GM12878 (cell line): ENCODE data around the gene HMCN1. TPM values are rescaled to one million over a fixed set of nuclear protein-coding genes. Genes with fewer than 3 reads are reported as not detected.

Experiments used
- ATAC-seq: fragments of 200-7000 bp; cut with Tn5 transposase; 3 replicates; pipeline ENCODE4 v1.9.1; 2020; ENCODE audit warnings: mild to moderate bottlenecking, moderate library complexity
- BruUV-seq: library from RNA; stranded (reverse); fragments of 400-500 nt; replicated peaks from 2 replicates; lab custom pipeline; 2021; lab: Mats Ljungman, UMichigan
- CTCF ChIA-PET: fragments of 300-600 bp; sonication (Branson Sonifier 250); formaldehyde crosslinking; extraction: SDS; loops from one replicate; lab custom pipeline; 2021; ENCODE audit warnings: inconsistent platforms; lab: Yijun Ruan, JAX
- POLR2A ChIA-PET: fragments of 350-600 bp; formaldehyde crosslinking; extraction: SDS; loops from one replicate; lab custom pipeline; 2021; ENCODE audit warnings: inconsistent platforms; lab: Charles Lee
- RAD21 ChIA-PET: fragments of 300-600 bp; sonication (Branson Sonifier 250); formaldehyde crosslinking; loops from one replicate; lab custom pipeline; 2023; ENCODE audit warnings: antibody characterized with exemption; ENCODE audit not compliant: unreplicated experiment; lab: Charles Lee
- SMC1A ChIA-PET: fragments of 300-600 bp; sonication (Branson Sonifier 250); formaldehyde crosslinking; loops from one replicate; lab custom pipeline; 2023; ENCODE audit not compliant: unreplicated experiment, uncharacterized antibody; lab: Charles Lee
- DNase-seq: peaks from one replicate; pipeline ENCODE4 v3.0.0-alpha.2; 2011; ENCODE audit warnings: low read depth, low spot score
- FAIRE-seq: peaks from 3 replicates; lab custom pipeline; 2011; peaks lifted over from hg19 to GRCh38; lab: Jason Lieb, UNC
- H2AFZ ChIP-seq: 2 replicates; pipeline ENCODE4 v1.6.0; 2011; ENCODE audit warnings: low read depth, low read length, control low read depth; ENCODE audit not compliant: control insufficient read depth
- H3K27ac ChIP-seq: 2 replicates; pipeline ENCODE4 v1.5.1; 2011; ENCODE audit warnings: control low read depth; ENCODE audit not compliant: control insufficient read depth, insufficient read depth
- H3K27me3 ChIP-seq, 2 experiments: replicated peaks in 1 of 2; 2 replicates each; pipeline versions ENCODE4 v1.6.0 to v1.6.1; 2011; ENCODE audit warnings: low read length in 1 of 2; ENCODE audit not compliant: control insufficient read depth in 2 of 2, insufficient read depth in 2 of 2
- H3K36me3 ChIP-seq, 2 experiments: 2 replicates each; pipeline ENCODE4 v1.5.1; 2011; ENCODE audit warnings: low read length in 1 of 2; ENCODE audit not compliant: control insufficient read depth in 2 of 2, insufficient read depth in 2 of 2
- H3K4me1 ChIP-seq: 2 replicates; pipeline ENCODE4 v1.6.1; 2011; ENCODE audit warnings: mild to moderate bottlenecking, low read length, moderate library complexity, mixed read lengths; ENCODE audit not compliant: control insufficient read depth, insufficient read depth
- H3K4me2 ChIP-seq: 2 replicates; pipeline ENCODE4 v1.6.0; 2011; ENCODE audit warnings: control low read depth; ENCODE audit not compliant: control insufficient read depth, insufficient read depth
- H3K4me3 ChIP-seq: fragments of 200-600 bp; sonication (generic); 2 replicates; pipeline ENCODE4 v1.5.1; 2016
- H3K79me2 ChIP-seq: 2 replicates; pipeline ENCODE4 v1.6.0; 2011; ENCODE audit warnings: low read length; ENCODE audit not compliant: control insufficient read depth, insufficient read depth
- H3K9ac ChIP-seq: 2 replicates; pipeline ENCODE4 v1.8.0; 2011; ENCODE audit warnings: low read length, control low read depth, mixed read lengths; ENCODE audit not compliant: control insufficient read depth, insufficient read depth
- H3K9me3 ChIP-seq: replicated peaks from 3 replicates; pipeline ENCODE4 v1.5.1; 2011; ENCODE audit warnings: mild to moderate bottlenecking, low read length; ENCODE audit not compliant: control insufficient read depth, insufficient read depth
- H4K20me1 ChIP-seq: 2 replicates; pipeline ENCODE4 v1.6.0; 2011; ENCODE audit not compliant: control insufficient read depth, insufficient read depth
- ATF2 ChIP-seq: IDR thresholded peaks from 2 replicates; pipeline ENCODE4 v1.6.1; 2012; ENCODE audit warnings: low read length, inconsistent platforms
- CREB1 ChIP-seq: IDR thresholded peaks from 2 replicates; pipeline ENCODE4 v1.6.1; 2012; ENCODE audit warnings: low read depth, mild to moderate bottlenecking, inconsistent platforms
- CTCF ChIP-seq, 3 experiments: IDR thresholded peaks in 2 of 3; conservative IDR thresholded peaks in 1 of 3; 2 replicates each; pipeline ENCODE4 v1.5.1; 2011; ENCODE audit warnings: low read depth in 3 of 3, low read length in 3 of 3, mild to moderate bottlenecking in 3 of 3, control low read depth in 2 of 3, moderate library complexity in 2 of 3, inconsistent platforms in 1 of 3, mixed read lengths in 1 of 3; ENCODE audit not compliant: control insufficient read depth in 2 of 3, insufficient read depth in 1 of 3; ENCODE audit errors: extremely low read depth in 1 of 3
- EP300 ChIP-seq, 2 experiments: fragments of 150-350 bp in 1 of 2; IDR thresholded peaks; 2 replicates each; pipeline ENCODE4 v1.6.1; 2011 to 2012; ENCODE audit warnings: low read depth in 2 of 2, low read length in 2 of 2, borderline replicate concordance in 1 of 2, improper control_type of control experiment in 1 of 2, inconsistent platforms in 1 of 2; ENCODE audit not compliant: control insufficient read depth in 1 of 2
- ESRRA ChIP-seq: IDR thresholded peaks from 2 replicates; pipeline ENCODE4 v1.6.1; 2012; ENCODE audit warnings: mild to moderate bottlenecking, low read length, improper control_type of control experiment
- FOXK2 ChIP-seq: fragments of 450-650 bp; IDR thresholded peaks from 2 replicates; pipeline ENCODE4 v1.6.1; 2017; ENCODE audit warnings: mild to moderate bottlenecking, moderate library complexity
- FOXM1 ChIP-seq: IDR thresholded peaks from 2 replicates; pipeline ENCODE4 v1.6.1; 2012; ENCODE audit warnings: low read depth, mild to moderate bottlenecking, inconsistent platforms, low read length, moderate library complexity
- IKZF2 ChIP-seq, 2 experiments: fragments of 450-650 bp; IDR thresholded peaks; 2 replicates each; pipeline ENCODE4 v1.6.1; 2017; ENCODE audit warnings: mild to moderate bottlenecking in 2 of 2, moderate library complexity in 2 of 2
- MYB ChIP-seq: fragments of 150-350 bp; IDR thresholded peaks from 2 replicates; pipeline ENCODE4 v1.6.1; 2014; ENCODE audit warnings: mild to moderate bottlenecking, low read depth, low read length, borderline replicate concordance
- NR2C2 ChIP-seq: IDR thresholded peaks from 2 replicates; pipeline ENCODE4 v1.6.1; 2011; ENCODE audit warnings: borderline replicate concordance, low read depth; ENCODE audit not compliant: control insufficient read depth, insufficient read length
- RELA ChIP-seq: fragments of 450-650 bp; IDR thresholded peaks from 2 replicates; pipeline ENCODE4 v1.8.0; 2014; ENCODE audit warnings: borderline replicate concordance; ENCODE audit not compliant: partially characterized antibody
- SUPT20H ChIP-seq: IDR thresholded peaks from 2 replicates; pipeline ENCODE4 v1.6.1; 2011; ENCODE audit warnings: low read depth, mild to moderate bottlenecking, low read length, moderate library complexity, borderline replicate concordance; ENCODE audit not compliant: control insufficient read depth
- TCF12 ChIP-seq: IDR thresholded peaks from 2 replicates; pipeline ENCODE4 v1.6.1; 2011; ENCODE audit warnings: low read depth, mild to moderate bottlenecking, low read length
- ZNF24 ChIP-seq: fragments of 450-650 bp; IDR thresholded peaks from 2 replicates; pipeline ENCODE4 v1.6.1; 2017; ENCODE audit warnings: antibody characterized with exemption, mild to moderate bottlenecking
- ZNF622 ChIP-seq: fragments of 450-650 bp; IDR thresholded peaks from 2 replicates; pipeline ENCODE4 v1.6.1; 2017; ENCODE audit warnings: mild to moderate bottlenecking, inconsistent platforms
- WGBS: methylation state at CpG from one replicate; pipeline ENCODE4 v1.1.6; 2016; ENCODE audit warnings: low lambda C conversion rate; ENCODE audit not compliant: insufficient replicate concordance, insufficient coverage; ENCODE audit errors: missing lambda C conversion rate; 5-methylcytosine and 5-hydroxymethylcytosine counted together
- in situ Hi-C: fragments of 300-500 bp; cut with MboI; formaldehyde crosslinking; loops from 9 replicates; pipeline ENCODE4 v1.14.3; 2018; ENCODE audit warnings: mixed read lengths
- intact Hi-C: fragments of 100-400 bp; cut with micrococcal nuclease; formaldehyde crosslinking; loops from one replicate; pipeline ENCODE4 v1.14.2; 2022; ENCODE audit not compliant: unreplicated experiment
- polyA plus RNA-seq, 11 experiments: library from polyadenylated mRNA; depleted of rRNA in 4 of 11; unstranded in 6 of 11; stranded (reverse) in 5 of 11; fragments of >200 nt; fragmentation: Nextera tagmentation in 4 of 11; fragmentation: Illumina TruSeq in 1 of 11; extraction: Ambion mirVana in 4 of 11; extraction: Trizol in 1 of 11; gene quantifications; 1 replicate in 1 of 11; 2 replicates in 10 of 11; pipeline versions ENCODE4 v1.2.1 to v1.2.3, GENCODE V29; 2011 to 2016; ENCODE audit warnings: inconsistent platforms in 2 of 11, missing spikeins in 2 of 11, low read depth in 1 of 11
- total RNA-seq, 4 experiments: library from RNA; depleted of rRNA in 3 of 4; stranded (reverse); fragments of >200 nt in 3 of 4; fragmentation: Illumina TruSeq in 1 of 4; extraction: Trizol in 1 of 4; gene quantifications; 2 replicates each; pipeline versions ENCODE4 v1.2.1 to v1.2.3, GENCODE V29; 2013 to 2021
- TF ChIP-seq, protein P1 (sequence below): IDR thresholded peaks from 2 replicates; pipeline ENCODE4 v1.6.1; 2011; ENCODE audit warnings: borderline replicate concordance, low read depth, mild to moderate bottlenecking, moderate library complexity, low read length; ENCODE audit not compliant: insufficient read depth, poor library complexity, severe bottlenecking

Gene HMCN1
- total and polyA plus RNA-seq, 10 of the 15 experiments (the other 5 are each of a cell fraction or from before 2014, with no cell fraction given): under 0.01 to 0.07 TPM; not detected in 8

GRCh38 chr1:185984113-185984836 is 250.1 kb downstream of the HMCN1 start:
- BruUV-seq: no TSS peak
- no peaks in the 10 kb centered on the region for H3K79me2 ChIP-seq
- WGBS: 23% methylated on average over 4 of the region's 4 CpGs
- RAD21 ChIA-PET: no interaction called here
- in situ Hi-C loops (no loop called here), intact Hi-C loops (no loop called here)
- FAIRE-seq: no peak
- CTCF ChIA-PET: no interaction called here
- no peak overlapping the region for H3K4me3 ChIP-seq
- no peaks in the 10 kb centered on the region for H3K9me3 ChIP-seq
- SMC1A ChIA-PET: interaction anchor here (1.2 kb wide), 1 partner anchor 11 kb away, joined by 3 read pairs; no protein-coding TSS in a partner anchor
- no peak overlapping the region for H3K9ac ChIP-seq
- TF ChIP-seq ZNF24 (no peak), RELA (no peak), ESRRA (no peak), NR2C2 (no peak), CTCF (IDR thresholded peaks at IDR 0.05 in 2 of 3, conservative IDR thresholded peaks at IDR 0.05 in 1 of 3; ENCODE audit: control insufficient read depth in 2 of 3, extremely low read depth in 1 of 3, insufficient read depth in 1 of 3, low read depth in 3 of 3, low read length in 3 of 3) (no peak), ZNF622 (no peak), ATF2 (no peak), EP300 (IDR thresholded peaks at IDR 0.05; ENCODE audit: borderline replicate concordance in 1 of 2, control insufficient read depth in 1 of 2, low read depth in 2 of 2, low read length in 2 of 2) (no peak), IKZF2 (IDR thresholded peaks at IDR 0.05) (no peak), MYB (no peak), TCF12 (no peak), FOXM1 (no peak), CREB1 (no peak), SUPT20H (no peak), FOXK2 (no peak)
- TF ChIP-seq, protein P1, sequence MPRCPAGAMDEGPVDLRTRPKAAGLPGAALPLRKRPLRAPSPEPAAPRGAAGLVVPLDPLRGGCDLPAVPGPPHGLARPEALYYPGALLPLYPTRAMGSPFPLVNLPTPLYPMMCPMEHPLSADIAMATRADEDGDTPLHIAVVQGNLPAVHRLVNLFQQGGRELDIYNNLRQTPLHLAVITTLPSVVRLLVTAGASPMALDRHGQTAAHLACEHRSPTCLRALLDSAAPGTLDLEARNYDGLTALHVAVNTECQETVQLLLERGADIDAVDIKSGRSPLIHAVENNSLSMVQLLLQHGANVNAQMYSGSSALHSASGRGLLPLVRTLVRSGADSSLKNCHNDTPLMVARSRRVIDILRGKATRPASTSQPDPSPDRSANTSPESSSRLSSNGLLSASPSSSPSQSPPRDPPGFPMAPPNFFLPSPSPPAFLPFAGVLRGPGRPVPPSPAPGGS: no peak
- no peak for ATAC-seq
- no peaks in the 10 kb centered on the region for H3K27me3 ChIP-seq
- no peak overlapping the region for H3K4me2 ChIP-seq
- POLR2A ChIA-PET: interaction anchor here (0.5 kb wide), 1 partner anchor 13 kb away, joined by 4 read pairs; no protein-coding TSS in a partner anchor
- no peaks in the 10 kb centered on the region for H3K36me3 ChIP-seq
- DNase-seq: no peak
- no peak overlapping the region for H3K27ac ChIP-seq
- H4K20me1 ChIP-seq: no peaks in the 10 kb centered on the region
- H3K4me1 ChIP-seq: no peaks in the 10 kb centered on the region
- H2AFZ ChIP-seq: no peak overlapping the region
